Fibroblast of skin of back (primary cell): ENCODE measurements around the gene SYPL2.
"Not testable (repeated sequence)": the region's sequence is repeated elsewhere in the genome, so short reads cannot be mapped to it uniquely, and the experiment has no call there.

Experiments used
- DNase-seq: peaks from one replicate; pipeline ENCODE4 v3.0.0-alpha.2; 2013

SYPL2 gene

DNA sequence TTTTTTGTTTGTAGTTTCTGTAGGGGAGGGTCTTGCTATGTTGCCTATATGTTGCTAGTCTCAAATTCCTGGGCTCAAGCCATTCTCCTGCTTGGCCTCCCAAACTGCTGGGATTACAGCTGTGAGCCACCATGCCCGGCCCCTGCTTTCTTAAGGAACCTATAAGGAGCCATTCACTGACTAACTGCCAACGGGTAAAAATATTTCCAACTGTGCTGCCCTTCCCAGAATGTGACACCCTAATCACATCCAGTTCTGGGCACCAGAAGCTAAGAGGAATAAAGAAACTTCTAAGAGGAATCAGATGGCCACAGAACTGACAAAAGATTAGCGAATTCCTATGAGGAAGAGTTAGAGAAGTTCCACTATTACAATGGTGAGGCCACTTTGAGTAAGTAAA, 6.4 kb downstream of the SYPL2 start:
- no peak for DNase-seq

DNA sequence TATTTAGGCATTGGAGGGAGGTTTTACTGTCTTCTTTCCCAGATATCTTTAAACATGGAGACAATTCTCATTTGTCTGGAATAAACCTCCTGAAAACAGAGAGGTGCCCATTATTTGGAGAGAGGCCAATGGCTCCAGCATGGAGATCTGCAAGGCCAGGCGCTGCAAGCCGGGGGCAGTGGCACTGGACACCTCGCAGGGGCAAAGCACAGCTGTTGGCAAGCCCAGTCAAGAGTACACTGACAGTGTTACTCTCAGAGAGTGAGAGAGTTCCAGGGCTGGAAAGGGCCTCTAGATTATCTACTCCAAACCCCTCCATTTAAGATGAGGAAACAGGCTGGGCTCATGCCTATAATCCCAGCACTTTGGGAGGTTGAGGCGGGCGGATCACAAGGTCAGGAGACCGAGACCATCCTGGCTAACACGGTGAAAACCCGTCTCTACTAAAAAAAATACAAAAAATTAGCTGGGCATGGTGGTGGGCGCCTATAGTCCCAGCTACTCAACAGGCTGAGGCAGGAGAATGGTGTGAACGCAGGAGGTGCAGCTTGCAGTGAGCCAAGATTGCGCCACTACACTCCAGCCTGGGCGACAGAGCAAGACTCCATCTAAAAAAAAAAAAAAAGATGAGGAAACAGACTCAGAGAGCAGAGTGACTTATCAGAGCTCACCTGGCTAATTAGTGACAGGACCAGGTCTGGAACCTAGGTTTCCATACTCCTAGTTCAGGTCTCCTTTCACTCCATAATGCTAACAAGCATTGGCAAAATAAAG, 7.1 kb downstream of the SYPL2 start:
- DNase-seq = not testable (repeated sequence)

DNA sequence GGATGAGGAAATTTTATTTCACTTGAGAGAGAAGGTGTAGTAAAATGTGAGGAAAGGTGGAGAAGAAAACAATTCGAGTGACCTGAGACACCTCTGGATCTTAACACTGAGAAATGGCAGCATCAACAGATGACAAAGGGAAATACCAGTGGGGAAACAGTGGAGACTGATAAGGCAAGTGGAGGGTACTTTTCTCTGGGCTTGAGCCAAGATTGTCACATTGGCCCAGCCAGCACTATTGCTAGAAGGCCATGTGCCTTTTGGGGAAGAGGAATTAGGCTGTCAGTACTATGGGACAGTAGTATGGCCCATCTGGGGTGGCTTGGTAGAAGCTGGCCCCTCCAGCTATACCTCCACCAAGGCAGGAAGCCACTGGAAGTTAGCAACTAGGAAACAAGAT, 8.4 kb downstream of the SYPL2 start:
- DNase-seq = no peak

DNA sequence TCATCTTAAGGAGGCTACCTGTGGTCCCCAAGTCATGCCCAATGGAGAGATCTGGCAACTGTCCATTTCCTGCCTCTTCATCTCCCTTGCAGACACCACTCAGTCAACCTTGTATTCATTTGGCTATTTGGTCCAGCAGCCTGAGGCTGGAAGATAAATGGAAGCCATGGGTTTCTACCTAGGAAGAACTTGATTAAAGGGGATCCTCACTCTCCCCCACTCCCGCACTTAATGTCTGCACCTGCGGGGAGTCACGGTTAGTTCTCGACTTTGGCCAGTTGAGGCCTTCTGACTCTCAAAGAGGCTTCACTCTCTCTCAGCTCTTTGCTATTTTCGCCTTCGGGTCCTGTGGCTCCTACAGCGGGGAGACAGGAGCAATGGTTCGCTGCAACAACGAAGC, 8.9 kb downstream of the SYPL2 start:
- DNase-seq = no peak

DNA sequence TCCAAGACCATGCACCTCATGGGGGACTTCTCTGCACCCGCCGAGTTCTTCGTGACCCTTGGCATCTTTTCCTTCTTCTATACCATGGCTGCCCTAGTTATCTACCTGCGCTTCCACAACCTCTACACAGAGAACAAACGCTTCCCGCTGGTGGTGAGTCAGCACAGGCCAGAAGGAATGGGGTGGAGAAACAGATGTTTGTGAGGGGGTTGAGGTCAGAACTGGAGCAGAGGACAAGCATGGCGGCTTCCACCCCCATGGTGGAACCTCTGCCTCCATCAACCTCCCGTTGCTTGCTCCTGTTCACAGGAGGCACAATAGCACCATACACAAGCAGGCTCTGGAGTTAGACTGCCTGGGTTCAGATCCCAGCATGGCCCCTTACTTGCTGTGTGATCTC, 10.5 kb downstream of the SYPL2 start:
- DNase-seq = no peak

DNA sequence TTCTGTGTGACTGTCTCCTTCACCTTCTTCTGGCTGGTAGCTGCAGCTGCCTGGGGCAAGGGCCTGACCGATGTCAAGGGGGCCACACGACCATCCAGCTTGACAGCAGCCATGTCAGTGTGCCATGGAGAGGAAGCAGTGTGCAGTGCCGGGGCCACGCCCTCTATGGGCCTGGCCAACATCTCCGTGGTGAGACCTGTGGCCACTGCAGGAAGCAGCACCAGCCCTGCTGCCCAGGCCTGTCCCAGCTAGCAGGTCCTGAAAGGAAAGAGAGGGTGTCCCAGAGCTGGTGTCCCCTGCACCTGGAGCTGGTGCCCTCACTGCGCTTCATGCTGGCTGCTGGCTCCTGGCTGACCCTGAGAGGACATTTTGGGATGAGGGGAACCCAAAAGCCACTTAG, 11.5 kb downstream of the SYPL2 start:
- no peak for DNase-seq

DNA sequence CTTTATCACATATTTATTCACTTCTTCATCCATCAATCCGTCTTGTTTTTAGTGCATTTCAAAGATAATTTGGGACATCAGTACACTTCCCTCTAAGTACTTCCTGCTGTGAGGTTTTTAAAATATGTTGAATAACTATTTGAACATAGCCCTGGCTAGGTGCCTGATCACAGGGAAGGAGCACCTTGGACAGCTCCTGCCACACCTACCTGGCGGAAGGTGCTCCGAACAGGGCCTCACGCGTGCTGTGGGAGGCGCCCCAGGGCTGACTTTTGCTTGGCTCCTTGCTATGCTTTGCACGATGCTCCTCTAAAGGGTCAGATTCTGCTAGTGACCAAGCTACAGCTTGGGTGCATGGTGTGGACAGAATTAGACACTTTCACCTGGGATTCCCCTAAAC, 12.5 kb downstream of the SYPL2 start:
- no peak for DNase-seq

DNA sequence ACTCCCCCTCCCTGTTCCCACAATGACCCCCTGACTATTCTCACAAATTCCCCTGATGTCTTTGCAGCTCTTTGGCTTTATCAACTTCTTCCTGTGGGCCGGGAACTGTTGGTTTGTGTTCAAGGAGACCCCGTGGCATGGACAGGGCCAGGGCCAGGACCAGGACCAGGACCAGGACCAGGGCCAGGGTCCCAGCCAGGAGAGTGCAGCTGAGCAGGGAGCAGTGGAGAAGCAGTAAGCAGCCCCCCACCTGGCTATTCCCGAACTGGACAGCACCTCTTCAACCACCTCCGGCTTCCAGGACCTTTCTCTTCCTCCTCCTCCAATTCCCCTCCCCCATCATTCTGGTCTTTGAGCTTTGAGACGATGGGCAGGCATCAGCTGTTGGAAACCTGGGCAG, 13.0 kb downstream of the SYPL2 start:
- no peak for DNase-seq

DNA sequence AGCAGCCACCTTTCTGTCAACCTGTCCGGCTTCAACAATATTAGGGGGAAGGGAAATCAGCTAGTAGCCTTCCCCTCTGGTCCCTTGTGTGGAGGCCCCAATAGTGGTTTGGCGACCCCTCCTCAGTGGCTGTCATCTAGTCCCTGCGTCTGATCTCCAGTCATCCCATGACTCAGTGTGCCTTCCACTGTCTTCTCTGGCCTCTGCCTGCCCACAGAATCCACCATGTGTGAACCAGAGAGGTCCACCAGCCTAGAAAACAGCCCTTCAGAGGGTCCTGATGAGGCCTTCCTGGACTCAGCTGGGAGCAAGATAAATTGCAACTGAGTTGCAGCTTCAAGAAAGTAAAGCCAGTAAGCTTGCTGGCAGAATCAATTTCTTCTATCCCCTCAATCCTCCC, 13.6 kb downstream of the SYPL2 start:
- no peak for DNase-seq

DNA sequence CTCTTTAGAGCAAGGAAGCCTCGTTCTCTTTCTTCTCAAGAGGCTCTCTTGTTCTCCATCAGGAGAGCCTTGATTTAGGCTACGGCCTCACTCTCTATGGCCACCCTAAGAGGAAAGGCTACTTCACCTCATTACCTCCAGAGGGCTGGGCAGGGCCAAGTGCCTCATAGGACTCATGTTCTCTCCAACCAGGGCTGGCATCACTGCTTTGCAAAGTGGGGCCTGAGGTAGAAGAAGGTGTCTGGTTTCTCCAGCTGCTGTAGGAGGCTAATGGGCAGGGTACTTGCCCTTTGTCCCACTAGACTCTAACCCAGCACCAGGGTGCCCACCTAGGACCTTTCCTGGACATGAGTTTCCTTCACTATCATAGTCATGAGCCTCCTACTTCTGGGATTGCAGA, 15.3 kb downstream of the SYPL2 start:
- DNase-seq = no peak

DNA sequence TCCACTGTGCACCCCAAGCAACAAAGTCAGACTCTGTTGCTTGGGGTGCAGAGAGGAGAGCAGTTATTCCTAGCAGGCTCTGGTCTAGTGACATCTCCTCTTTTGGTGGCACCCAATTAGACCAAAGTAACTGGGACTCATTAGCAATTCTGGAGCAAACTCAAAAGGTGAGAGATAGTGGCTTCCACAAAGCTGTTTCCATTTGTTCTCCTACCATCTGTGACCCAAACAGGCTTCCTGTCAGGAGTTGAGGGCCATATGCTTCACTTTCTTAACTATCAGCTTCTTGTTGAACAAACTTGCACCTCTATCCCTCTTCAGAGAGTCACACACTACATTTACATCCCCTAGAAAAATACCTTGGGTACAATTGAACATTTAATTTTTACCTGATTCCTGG, 15.9 kb downstream of the SYPL2 start:
- no peak for DNase-seq

DNA sequence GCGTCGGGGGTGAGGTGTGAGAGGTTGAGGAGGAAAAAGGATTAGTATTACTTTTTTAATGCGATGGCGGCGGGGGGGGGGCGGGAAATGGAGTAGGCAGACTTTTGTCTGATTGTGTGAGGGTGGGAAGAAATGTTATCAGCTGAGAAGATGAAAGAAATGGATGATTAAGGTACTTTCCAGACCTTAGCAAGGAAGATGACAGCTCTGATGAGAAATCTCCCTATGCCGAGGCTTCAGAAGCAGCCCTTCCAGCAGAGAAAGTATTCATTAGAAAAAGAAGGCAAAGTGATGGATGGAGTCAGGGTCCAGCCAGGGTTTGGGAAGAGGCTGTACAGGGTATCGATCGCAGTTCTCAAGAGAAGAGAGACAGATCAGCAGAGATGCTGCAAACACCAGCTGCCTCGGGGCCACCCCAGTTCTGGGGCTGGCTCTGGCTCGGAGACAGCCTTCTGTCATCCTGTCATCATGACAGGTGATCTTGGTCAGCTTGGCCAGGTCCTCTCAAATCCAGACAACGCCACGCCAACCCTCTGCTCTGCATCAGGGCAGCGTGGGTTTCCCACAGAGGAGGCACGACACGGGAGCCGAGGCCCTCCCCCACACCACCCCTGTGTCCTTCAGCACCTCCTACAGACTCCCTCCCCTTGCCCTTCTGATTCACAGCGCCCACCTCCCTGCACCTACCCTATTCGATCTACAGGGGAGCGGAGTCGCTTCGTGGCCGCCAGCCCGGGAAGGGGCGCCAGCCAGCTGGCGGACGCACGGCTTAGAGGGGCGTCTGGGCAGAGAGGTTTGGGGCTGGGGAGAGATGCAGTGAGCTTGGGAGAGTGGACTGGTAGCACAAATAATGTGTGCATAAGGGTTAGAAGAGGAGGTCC, 16.7 kb downstream of the SYPL2 start:
- DNase-seq = no peak

DNA sequence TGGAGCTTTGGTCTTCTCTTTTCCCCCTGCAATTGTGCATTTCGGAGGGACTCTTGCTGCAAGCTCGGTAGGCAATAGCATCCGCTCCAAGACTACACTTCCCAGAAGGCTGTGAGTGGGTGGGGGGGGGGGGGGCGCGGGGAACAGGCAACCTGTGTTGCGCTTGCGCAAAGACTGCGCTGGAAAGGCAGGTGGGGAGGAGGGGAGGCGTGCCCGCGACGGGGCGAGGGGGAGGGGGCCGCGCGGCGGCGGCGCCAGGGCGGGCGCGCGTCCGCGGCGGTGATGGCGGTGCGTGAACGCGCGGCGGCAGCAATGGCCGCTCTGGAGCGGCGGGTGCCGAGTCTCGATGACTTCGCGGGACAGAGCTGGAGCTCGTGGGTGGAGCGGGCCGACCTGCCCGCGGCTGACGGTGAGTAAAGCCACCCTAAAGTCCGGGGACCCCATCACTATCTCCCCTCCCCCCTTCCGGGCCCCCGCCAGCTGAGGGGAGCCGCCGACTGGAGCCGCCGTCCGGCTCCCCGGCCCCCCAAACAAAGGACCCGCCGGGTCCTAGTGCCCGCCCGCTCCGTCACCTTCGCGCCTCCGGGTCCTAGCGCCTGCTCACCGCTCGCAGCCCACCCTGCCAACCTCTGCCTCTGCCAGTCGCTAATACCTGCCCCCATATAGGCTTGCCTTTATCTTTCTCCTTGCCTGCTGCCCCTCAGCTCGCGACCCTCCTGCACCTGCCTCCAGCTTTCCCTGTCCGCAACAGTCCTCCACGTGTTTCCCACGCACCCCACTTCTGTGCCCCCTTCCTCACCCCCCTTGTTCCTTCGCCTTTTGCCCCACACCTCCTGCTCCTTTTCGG, 17.5 kb downstream of the SYPL2 start, which contains the start of gene ATXN7L2:
Gene ATXN7L2, plus strand, starts transcription at position 234 of the 847 bp plus-strand sequence. Its CDS starts 49 bp downstream, at position 283.
- peak; percentile 90 for DNase-seq

DNA sequence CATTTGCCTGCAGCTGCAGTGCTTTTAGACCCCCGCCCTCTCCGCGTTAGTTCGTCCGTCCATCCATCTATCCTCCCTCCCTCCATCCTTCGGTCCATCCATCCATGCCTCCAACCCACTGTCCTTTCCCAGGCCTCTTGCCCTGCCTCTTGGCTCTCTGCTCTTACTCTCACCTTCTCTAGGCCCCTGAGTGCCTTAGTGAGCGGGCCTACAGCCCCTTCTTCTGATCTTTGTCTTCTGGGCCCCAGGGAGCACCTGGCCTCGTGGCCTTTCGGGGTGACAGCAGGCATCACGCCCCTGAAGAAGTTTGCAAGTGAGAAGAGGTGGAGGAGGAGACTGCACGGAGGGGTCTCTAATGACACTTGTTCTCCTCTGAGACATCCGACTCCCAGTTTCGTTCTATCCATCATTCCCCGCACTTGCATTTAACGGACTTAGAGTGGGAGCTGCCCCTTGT, 18.2 kb downstream of the SYPL2 start:
- no peak for DNase-seq

DNA sequence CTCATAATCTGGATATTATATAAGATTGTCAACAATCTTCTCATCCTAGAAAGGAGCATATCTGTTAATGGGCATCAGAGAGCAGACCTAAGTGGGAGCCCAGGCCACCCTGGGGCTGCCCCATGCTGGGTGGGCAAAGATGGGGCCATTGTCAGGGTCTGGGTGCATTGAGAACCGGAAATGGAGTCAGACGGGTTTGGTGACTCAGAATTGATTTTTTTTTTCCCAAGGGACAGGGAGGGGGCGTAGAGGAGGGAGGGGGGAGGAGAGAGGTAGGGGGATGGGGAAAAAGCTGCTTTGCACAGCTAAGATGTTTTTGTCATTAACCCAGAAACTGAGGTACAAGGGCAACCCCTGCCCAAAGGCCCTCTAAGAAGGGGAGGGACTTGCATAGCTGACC, 18.7 kb downstream of the SYPL2 start:
- peak; percentile 59 for DNase-seq

DNA sequence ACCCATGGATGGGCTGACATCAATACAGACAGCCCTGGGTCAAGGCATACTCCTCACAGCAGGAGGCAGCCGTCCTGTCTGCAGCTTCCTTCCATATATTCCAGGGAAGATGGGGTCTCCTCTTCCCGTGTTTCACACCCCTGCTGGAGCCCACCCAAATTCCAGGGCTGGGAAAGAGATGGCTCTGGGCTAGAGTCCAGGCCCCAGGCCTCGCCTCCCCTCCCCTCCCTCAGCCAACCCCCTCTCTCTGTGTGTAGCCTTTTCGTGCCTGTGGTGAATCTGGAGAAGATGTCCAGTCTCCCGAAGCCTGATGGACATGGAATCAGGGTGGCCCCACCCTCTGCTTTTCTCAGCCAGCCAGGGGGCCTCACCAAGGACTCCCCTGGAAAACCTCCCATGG, 20.9 kb downstream of the SYPL2 start:
- no peak for DNase-seq

DNA sequence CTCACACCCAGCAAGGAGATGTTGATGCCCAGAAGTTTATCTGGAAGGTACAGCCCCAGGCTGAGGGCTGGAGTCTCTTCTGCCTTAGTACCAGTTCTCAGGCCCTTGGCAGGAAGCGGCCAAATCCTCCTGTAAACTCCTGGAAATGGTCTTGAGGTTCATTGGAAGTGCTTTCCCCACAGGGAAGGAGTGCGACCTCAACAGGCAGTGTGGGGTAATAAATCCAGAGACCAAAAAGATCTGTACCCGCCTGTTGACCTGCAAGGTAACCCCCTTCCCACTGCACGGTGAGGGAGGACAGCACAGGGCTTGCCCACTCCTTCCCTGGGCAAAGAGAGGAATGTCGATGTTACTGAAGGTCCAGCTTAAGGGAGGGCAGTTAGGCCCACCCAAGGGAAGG, 21.9 kb downstream of the SYPL2 start:
- no peak for DNase-seq

DNA sequence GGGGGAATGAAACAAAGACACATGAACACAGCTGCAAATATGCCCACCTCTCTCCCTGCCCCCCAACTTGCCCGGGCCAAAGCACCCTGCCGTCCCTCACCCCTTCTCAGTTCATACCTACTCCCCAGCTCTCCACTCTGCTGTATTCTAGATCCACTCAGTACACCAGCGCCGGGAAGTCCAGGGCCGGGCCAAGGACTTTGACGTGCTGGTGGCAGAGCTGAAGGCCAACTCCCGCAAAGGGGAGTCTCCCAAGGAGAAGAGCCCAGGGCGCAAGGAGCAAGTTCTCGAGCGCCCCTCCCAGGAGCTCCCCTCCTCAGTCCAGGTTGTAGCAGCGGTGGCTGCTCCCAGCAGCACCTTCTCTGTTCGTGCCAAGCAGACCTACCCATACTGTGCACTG, 22.4 kb downstream of the SYPL2 start:
- no peak for DNase-seq

DNA sequence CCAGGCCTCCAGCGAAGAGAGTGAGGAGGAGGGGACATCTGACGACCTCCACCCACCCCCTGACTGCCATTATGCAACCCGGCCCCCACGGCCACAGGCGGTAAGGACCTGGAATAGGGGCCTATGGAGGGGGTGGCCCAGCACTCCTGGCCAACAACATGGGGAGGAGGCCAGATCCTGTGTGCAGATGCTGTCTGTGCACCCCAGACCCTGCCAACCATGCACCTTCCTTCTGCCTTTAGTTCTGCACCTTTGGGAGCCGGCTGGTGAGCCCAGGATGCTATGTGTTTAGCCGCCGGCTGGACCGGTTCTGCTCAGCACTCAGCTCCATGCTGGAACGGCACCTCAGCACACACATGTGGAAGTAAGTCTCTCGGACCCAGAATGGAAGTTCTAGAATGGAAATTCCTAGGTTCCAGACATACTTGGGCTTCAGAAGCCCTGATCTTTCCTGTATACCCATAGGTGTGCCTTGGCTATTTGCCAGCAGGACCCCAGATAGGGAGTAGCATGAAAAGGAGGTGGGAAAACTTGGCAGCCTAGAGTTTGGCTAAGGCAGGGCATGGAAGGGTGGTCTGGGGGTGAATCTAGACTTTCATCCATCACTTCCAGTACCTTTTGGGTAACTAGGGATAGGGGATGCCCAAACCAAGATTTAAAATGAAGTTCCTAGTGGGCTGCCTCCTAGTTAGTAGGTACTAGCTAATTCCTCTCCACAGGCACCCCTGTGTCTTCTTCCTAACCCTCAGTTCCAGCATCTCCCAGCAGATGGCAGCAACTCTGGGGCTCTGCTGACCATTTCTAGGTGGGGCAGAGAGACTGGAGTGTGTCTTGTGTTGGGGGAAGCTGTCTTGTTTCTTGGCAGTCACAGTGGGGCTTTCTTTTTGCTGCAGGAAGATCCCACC, 23.9 kb downstream of the SYPL2 start:
- DNase-seq = peak; percentile 66

DNA sequence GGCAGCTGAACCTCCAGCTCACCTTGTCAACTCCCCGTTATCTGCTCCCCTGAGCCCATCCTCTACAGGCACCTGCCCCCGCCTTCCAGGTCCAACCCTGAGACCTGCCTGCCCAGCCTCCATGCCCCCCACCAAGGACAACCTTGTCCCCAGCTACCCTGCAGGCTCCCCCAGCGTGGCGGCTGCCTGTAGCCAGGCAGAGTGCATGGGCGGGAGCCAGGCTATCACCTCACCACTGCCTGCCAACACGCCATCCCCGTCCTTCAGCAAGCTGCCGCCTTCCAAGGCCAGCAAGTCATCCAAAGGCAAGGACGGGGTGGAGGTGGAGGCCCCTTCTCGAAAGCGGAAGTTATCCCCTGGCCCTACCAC, 24.6 kb downstream of the SYPL2 start:
- DNase-seq = no peak

DNA sequence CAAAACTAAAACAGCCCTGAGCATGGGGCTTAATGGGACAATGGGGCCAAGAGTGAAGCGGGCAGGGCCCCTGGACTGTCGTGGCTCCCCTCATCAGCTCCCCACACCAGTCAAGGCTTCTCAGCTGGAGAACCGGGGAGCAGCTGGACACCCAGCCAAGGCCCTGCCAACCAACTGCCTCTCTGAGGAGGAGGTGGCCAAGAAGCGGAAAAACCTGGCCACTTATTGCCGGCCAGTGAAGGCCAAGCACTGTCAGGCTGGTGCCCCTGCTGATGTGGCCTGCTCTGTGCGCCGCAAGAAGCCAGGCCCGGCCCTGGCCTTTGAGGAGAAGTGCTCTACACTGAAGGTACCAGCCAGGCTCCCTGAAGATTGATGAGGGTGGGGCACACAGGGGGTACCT, 25.0 kb downstream of the SYPL2 start:
- DNase-seq = no peak

DNA sequence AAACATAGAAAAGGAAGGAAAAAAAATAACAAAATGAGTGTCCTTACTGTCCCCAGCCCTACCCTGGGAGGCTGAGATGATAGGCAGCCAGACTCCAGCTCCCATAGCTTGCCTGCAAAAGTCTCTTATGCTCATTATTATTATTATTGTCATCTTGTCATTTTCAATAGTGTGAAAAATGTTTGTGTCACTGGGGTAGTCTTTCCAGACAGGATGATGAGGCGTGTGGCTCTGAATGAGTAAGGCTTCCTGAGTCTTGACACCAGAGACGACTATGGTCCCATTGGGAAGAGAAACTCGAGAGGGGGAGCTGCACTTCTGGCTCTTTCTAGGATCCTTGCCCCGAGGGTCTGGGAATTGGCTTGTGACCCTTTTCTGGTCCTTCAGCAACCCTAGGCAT, 26.4 kb downstream of the SYPL2 start:
- DNase-seq = peak; percentile 20
